ENCODE data around the gene MAST3.

DNA sequence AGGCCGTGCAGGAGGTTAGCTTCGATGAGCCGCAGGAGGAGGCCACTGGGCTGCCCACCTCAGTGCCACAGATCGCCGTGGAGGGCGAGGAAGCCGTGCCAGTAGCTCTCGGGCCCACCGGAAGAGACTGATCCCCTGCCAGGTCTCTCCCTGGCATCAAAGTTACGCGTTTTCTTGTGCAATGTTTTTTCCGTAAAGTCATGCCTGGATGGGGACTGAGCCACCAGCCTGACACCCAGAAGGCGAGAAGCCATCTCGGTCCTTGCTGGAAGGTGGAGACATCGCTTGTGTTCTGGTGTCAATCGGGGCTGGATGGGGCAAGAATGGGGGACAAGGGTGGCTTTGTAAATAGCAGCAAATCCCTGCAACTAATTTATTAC is 52.0 kb downstream of the MAST3 start:
- TF ChIP-seq, protein P1, sequence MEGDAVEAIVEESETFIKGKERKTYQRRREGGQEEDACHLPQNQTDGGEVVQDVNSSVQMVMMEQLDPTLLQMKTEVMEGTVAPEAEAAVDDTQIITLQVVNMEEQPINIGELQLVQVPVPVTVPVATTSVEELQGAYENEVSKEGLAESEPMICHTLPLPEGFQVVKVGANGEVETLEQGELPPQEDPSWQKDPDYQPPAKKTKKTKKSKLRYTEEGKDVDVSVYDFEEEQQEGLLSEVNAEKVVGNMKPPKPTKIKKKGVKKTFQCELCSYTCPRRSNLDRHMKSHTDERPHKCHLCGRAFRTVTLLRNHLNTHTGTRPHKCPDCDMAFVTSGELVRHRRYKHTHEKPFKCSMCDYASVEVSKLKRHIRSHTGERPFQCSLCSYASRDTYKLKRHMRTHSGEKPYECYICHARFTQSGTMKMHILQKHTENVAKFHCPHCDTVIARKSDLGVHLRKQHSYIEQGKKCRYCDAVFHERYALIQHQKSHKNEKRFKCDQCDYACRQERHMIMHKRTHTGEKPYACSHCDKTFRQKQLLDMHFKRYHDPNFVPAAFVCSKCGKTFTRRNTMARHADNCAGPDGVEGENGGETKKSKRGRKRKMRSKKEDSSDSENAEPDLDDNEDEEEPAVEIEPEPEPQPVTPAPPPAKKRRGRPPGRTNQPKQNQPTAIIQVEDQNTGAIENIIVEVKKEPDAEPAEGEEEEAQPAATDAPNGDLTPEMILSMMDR (IDR thresholded peaks at IDR 0.05 in 4 of 5, conservative IDR thresholded peaks at IDR 0.05 in 1 of 5), result no peak
- peak in 1 of 2 donors; percentile 16 for TF ChIP-seq POLR2A (IDR thresholded peaks at IDR 0.05)
